Stomach (tissue), 9 donors: ENCODE data around the gene AKAP13. TPM values are rescaled to one million over a fixed set of nuclear protein-coding genes. Genes with fewer than 3 reads are reported as not detected.
"Not testable (repeated sequence)": the region's sequence is repeated elsewhere in the genome, so short reads cannot be mapped to it uniquely, and the experiment has no call there.

Experiments used
- DNase-seq, 2 donors: peaks; one replicate each; pipeline versions ENCODE4 v3.0.0 to v3.0.0-alpha.2; 2013 to 2019
- H3K27ac ChIP-seq, 5 donors: fragments of 200-600 bp in 4 of 5; sonication (generic) in 4 of 5; one replicate each; pipeline ENCODE4 v1.5.1; 2013 to 2019; ENCODE audit warnings: mild to moderate bottlenecking in 1 of 5, moderate library complexity in 1 of 5
- H3K27me3 ChIP-seq, 3 donors: fragments of 200-600 bp; sonication (generic); one replicate each; pipeline ENCODE4 v1.5.1; 2017 to 2019; ENCODE audit warnings: mixed run types in 1 of 3
- H3K36me3 ChIP-seq, 4 donors: fragments of 200-600 bp; sonication (generic); 1 replicate in 3 of 4; 2 replicates in 1 of 4; pipeline ENCODE4 v1.5.1; 2016 to 2019
- H3K4me1 ChIP-seq, 4 donors: fragments of 200-600 bp; sonication (generic); one replicate each; pipeline ENCODE4 v1.5.1; 2016 to 2019
- H3K4me3 ChIP-seq, 4 donors: fragments of 200-600 bp; sonication (generic) in 3 of 4; one replicate each; pipeline ENCODE4 v1.5.1; 2016 to 2019; ENCODE audit warnings: mild to moderate bottlenecking in 1 of 4
- H3K9me3 ChIP-seq, 4 donors: fragments of 200-600 bp; sonication (generic); one replicate each; pipeline ENCODE4 v1.5.1; 2016 to 2019
- EP300 ChIP-seq: sonication (generic); formaldehyde crosslinking; IDR thresholded peaks from one replicate; pipeline ENCODE4 v1.6.1; 2017; ENCODE audit warnings: antibody characterized with exemption
- POLR2A ChIP-seq, 4 donors: fragments of 450-650 bp; IDR thresholded peaks; one replicate each; pipeline ENCODE4 v1.6.1; 2016; ENCODE audit warnings: antibody characterized with exemption in 4 of 4, control low read depth in 2 of 4, mild to moderate bottlenecking in 1 of 4, moderate library complexity in 1 of 4
- POLR2AphosphoS5 ChIP-seq, 3 donors: sonication (generic); formaldehyde crosslinking; IDR thresholded peaks; one replicate each; pipeline ENCODE4 v1.6.1; 2016; ENCODE audit warnings: antibody characterized with exemption in 3 of 3
- WGBS, 5 donors: extraction: QIAGEN DNeasy Blood & Tissue Kit in 3 of 5; methylation state at CpG; one replicate each; pipeline versions ENCODE4 v1.1.5 to v1.1.7; 2013 to 2018; 5-methylcytosine and 5-hydroxymethylcytosine counted together
- intact Hi-C: fragments of 100-400 bp; cut with DNase I; formaldehyde crosslinking; loops from one replicate; pipeline ENCODE4 v1.15.1; 2023; ENCODE audit warnings: low total_unique reads
- polyA plus RNA-seq, 3 donors: library from polyadenylated mRNA; stranded (reverse); fragments of 200-250 nt; gene quantifications; one replicate each; pipeline ENCODE4 v1.2.3, GENCODE V29; 2013
- total RNA-seq, 5 donors: library from RNA; depleted of rRNA; stranded (reverse); fragments of >200 nt; gene quantifications; one replicate each; pipeline versions ENCODE4 v1.1.0 to v1.2.3, GENCODE V29; 2014 to 2016
- TF ChIP-seq, protein P1 (sequence below), 7 experiments: fragments of 450-650 bp in 4 of 7; fragments of 200-600 bp in 3 of 7; sonication (generic) in 3 of 7; IDR thresholded peaks; one replicate each; pipeline ENCODE4 v1.5.1; 2016 to 2019; ENCODE audit warnings: antibody characterized with exemption in 7 of 7, control low read depth in 2 of 7, mild to moderate bottlenecking in 1 of 7
- donor health status: healthy with polysubstance abuse.
- donor health status: Bipolar disorder and iron deficiency.
- donor health status: healthy.

AKAP13 gene
- total and polyA plus RNA-seq, 8 donors: 33.1 to 395 (median 138) TPM

DNA sequence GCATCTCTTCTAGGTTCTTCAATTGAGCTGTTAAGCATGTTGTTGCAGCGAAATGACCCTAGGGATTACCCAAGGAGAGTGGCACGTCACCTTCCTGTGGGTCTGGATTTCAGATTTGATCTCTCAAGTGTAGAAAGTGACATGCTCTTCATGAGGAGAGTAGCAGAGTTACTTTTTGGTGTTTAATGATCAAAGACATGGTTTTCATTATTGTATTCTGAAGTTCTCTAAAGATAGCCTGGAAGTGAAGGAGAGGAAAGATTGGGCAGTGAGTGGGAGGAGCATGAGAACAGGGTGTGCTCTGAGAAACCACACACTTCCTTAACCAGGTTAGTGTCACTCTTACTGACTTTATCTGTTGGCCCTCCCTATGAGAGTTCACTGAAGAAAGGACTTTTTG is 153.6 kb downstream of the AKAP13 start:
- peaks cover 0 to 5% (median 2%) of the 10 kb centered on the region in 4 donors for H3K36me3 ChIP-seq
- peaks cover 24 to 71% (median 40%) of the 10 kb centered on the region in 4 donors for H3K4me1 ChIP-seq
- no peaks in the 10 kb centered on the region for H3K27me3 ChIP-seq
- TF ChIP-seq POLR2A (IDR thresholded peaks at IDR 0.05) (no peak), POLR2AphosphoS5 (IDR thresholded peaks at IDR 0.05) (peak in 1 of 3 donors; percentile 65)
- H3K4me3 ChIP-seq: no peak overlapping the region
- H3K9me3 ChIP-seq: no peaks in the 10 kb centered on the region
- WGBS, 5 donors: 80 to 90% (median 83%) methylated on average over 2 of the region's 2 CpGs
- H3K27ac ChIP-seq: peak overlapping the region; percentile 20 to 76 (median 64)
- peak in 1 of 2 donors; percentile 60 for DNase-seq
- intact Hi-C loops: no loop called here

DNA sequence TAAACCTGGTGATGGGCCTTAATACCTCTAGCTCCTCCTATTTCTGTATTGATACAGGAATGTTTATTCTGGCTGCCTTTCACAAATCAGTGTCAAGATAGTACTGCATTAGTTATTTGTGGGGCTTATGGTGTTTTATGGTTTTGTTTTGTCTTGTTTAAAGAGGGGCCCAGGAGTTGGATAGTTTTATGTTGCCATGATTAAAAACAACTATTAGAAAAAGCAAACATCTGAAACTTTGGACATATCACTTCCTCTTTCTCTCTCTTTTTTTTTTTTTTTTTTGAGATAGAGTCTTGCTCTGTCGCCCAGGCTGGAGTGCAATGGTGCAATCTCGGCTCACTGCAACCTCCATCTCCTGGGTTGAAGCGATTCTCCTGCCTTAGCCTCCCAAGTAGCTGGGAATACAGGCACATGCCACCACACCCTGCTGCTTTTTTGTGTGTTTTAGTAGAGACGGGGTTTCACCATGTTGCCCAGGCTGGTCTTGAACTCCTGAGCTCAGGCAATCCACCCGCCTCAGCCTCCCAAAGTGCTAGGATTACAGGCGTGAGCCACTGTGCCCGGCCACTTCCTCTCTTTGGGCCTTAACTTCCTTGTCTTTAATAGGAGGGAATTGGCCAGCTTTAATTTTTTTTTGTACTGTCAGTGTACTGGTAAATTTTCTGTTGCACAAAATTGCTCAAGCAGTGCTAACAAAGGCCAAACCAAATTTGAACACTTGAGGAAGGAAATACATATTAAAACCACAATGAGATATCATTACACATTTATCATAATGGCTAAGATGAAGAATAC is 155.3 kb downstream of the AKAP13 start:
- H3K27me3 ChIP-seq, H3K36me3 ChIP-seq, H3K4me3 ChIP-seq, DNase-seq, H3K9me3 ChIP-seq, intact Hi-C loops: not testable (repeated sequence)
- Histone ChIP-seq H3K27ac (peak overlapping the region in 3 of 5 donors; percentile 64 to 76 (median 76)), H3K4me1 (peaks cover 24 to 57% (median 39%) of the 10 kb centered on the region in 4 donors)
- 66 to 74% (median 70%) methylated on average over 7 of the region's 7 CpGs for WGBS, 5 donors

DNA sequence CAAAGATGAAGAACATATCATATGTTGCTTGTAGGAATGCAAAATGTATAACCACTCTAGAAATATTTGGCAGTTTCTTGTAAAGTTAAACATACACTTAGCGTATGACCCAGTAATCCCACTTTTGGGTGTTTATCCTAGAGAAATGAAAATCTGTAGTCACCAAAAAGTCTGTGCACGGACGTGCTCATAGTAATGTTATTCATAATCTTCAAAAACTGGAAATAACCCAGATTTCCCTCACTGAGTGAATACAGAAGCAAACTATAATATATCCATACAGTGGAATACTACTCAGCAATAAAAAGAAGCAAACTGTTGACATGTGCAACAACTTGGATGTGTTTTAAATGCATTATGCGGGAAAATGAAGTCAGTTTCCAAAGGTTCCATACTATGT is 155.9 kb downstream of the AKAP13 start:
- Histone ChIP-seq H3K4me1 (peaks cover 24 to 58% (median 41%) of the 10 kb centered on the region in 4 donors), H3K27ac (peak overlapping the region in 2 of 5 donors; percentile 6 to 76), H3K27me3 (no peaks in the 10 kb centered on the region), H3K4me3 (no peak overlapping the region), H3K9me3 (no peaks in the 10 kb centered on the region), H3K36me3 (peaks cover 0 to 5% (median 2%) of the 10 kb centered on the region in 4 donors)
- intact Hi-C loops: no loop called here
- 68 to 92% (median 86%) methylated on average over 4 of the region's 4 CpGs for WGBS, 5 donors
- TF ChIP-seq POLR2AphosphoS5 (IDR thresholded peaks at IDR 0.05) (no peak), POLR2A (IDR thresholded peaks at IDR 0.05) (no peak), EP300 (no peak)
- TF ChIP-seq, protein P1, sequence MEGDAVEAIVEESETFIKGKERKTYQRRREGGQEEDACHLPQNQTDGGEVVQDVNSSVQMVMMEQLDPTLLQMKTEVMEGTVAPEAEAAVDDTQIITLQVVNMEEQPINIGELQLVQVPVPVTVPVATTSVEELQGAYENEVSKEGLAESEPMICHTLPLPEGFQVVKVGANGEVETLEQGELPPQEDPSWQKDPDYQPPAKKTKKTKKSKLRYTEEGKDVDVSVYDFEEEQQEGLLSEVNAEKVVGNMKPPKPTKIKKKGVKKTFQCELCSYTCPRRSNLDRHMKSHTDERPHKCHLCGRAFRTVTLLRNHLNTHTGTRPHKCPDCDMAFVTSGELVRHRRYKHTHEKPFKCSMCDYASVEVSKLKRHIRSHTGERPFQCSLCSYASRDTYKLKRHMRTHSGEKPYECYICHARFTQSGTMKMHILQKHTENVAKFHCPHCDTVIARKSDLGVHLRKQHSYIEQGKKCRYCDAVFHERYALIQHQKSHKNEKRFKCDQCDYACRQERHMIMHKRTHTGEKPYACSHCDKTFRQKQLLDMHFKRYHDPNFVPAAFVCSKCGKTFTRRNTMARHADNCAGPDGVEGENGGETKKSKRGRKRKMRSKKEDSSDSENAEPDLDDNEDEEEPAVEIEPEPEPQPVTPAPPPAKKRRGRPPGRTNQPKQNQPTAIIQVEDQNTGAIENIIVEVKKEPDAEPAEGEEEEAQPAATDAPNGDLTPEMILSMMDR (IDR thresholded peaks at IDR 0.05): no peak
- DNase-seq: no peak

DNA sequence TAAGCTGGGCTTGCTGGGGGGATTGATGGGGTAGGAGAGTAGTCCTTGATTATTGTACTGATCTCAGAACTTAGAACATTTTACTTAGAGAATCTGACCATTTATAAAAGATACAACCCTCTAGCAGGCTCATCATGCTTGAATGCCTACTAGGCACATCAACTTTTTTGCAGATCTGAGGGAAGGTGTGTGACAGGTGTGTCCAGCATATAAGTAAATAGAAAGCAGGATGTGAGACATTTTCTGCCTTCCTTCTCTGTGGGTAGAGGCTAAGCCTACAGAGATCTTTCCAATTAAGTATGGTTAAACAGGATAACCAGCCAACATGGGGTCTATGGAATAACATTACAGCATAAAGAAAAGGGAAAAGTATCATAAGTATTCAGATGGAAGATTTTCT is 159.1 kb downstream of the AKAP13 start:
- Histone ChIP-seq H3K9me3 (no peaks in the 10 kb centered on the region), H3K4me3 (no peak overlapping the region), H3K36me3 (peaks cover 0 to 5% (median 0%) of the 10 kb centered on the region in 4 donors), H3K4me1 (peaks cover 28 to 63% (median 48%) of the 10 kb centered on the region in 4 donors), H3K27me3 (no peaks in the 10 kb centered on the region), H3K27ac (no peak overlapping the region)
- DNase-seq: no peak
- TF ChIP-seq EP300 (no peak), POLR2AphosphoS5 (IDR thresholded peaks at IDR 0.05) (no peak), POLR2A (IDR thresholded peaks at IDR 0.05) (no peak)
- TF ChIP-seq, protein P1 (IDR thresholded peaks at IDR 0.05): no peak
- intact Hi-C loops: no loop called here

DNA sequence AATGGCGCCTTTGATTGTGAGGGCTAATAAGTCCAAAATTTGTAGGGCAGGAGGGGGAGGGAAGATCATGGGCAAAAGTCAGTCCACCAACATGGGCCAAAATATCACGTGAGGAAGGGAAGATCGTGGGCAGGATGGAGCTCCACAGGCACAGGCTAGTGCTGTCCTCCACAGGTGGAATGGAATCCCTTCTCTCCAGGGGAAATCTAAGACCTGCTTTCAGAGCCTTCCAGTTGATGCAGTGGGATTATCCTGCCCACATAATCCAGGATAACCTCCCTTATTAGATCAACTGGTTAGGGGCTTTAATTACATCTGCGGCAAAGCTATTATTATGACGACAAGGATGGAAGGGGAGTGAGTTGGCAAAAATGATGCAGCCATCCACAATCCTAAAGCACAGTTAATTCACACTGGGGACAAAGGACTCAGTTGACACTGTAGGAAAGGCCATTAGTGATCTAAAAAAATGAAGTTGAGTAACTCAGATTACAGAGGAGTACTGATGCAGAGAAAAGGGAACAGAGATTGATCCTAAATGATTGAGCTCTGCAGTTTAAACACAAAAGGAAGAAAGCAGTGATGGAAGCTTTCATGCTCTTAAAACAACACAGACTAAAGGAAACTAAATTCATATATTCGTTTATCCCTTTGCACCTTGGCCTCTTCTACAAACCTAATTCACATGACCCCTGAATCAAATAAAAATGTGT is 159.8 kb downstream of the AKAP13 start:
- Histone ChIP-seq H3K4me1 (peaks cover 28 to 63% (median 48%) of the 10 kb centered on the region in 4 donors), H3K27me3 (no peaks in the 10 kb centered on the region), H3K9me3 (no peaks in the 10 kb centered on the region), H3K27ac (no peak overlapping the region), H3K36me3 (no peaks in the 10 kb centered on the region), H3K4me3 (no peak overlapping the region)
- TF ChIP-seq, protein P1 (IDR thresholded peaks at IDR 0.05): no peak
- TF ChIP-seq POLR2A (IDR thresholded peaks at IDR 0.05) (no peak), EP300 (no peak), POLR2AphosphoS5 (IDR thresholded peaks at IDR 0.05) (no peak)
- no peak for DNase-seq
- intact Hi-C loops: no loop called here
- WGBS, 5 donors: 87 to 91% (median 88%) methylated on average over 6 of the region's 6 CpGs
